Mesenchymal stem cell (in vitro differentiated cells and primary cell): ENCODE results near the gene SLC18B1.
A peak's percentile ranks its signal among the peaks of the same experiment; 100 is the strongest.
"Not testable (repeated sequence)": the region's sequence is repeated elsewhere in the genome, so short reads cannot be mapped to it uniquely, and the experiment has no call there.

Experiments
- DNase-seq: peaks from one replicate; pipeline ENCODE4 v3.0.0-alpha.2; 2013
- H2AFZ ChIP-seq: one replicate; pipeline ENCODE4 v1.6.1; 2013; ENCODE audit warnings: low read depth, mild to moderate bottlenecking, control low read depth, inconsistent platforms, low read length, moderate library complexity
- H2AK5ac ChIP-seq: 2 replicates; pipeline ENCODE4 v1.6.1; 2013; ENCODE audit warnings: low read length, moderate library complexity, mild to moderate bottlenecking, inconsistent platforms; ENCODE audit not compliant: severe bottlenecking
- H2BK120ac ChIP-seq: one replicate; pipeline ENCODE4 v1.6.1; 2013; ENCODE audit warnings: low read depth, mild to moderate bottlenecking, inconsistent platforms, low read length, moderate library complexity
- H2BK12ac ChIP-seq, 2 experiments: one replicate each; pipeline ENCODE4 v1.6.1; 2013; ENCODE audit warnings: inconsistent platforms in 2 of 2, low read length in 2 of 2, mild to moderate bottlenecking in 2 of 2, moderate library complexity in 2 of 2, control low read depth in 1 of 2
- H2BK15ac ChIP-seq: one replicate; pipeline ENCODE4 v1.6.1; 2013; ENCODE audit warnings: mild to moderate bottlenecking, low read depth, inconsistent platforms; ENCODE audit not compliant: poor library complexity, severe bottlenecking
- H2BK5ac ChIP-seq: 2 replicates; pipeline ENCODE4 v1.6.1; 2013; ENCODE audit warnings: low read depth, mild to moderate bottlenecking, low read length, control low read depth, inconsistent platforms; ENCODE audit not compliant: poor library complexity, severe bottlenecking
- H3K14ac ChIP-seq, 2 experiments: one replicate each; pipeline ENCODE4 v1.6.1; 2013; ENCODE audit warnings: inconsistent platforms in 2 of 2, low read length in 2 of 2, control low read depth in 1 of 2, mild to moderate bottlenecking in 1 of 2, moderate library complexity in 1 of 2
- H3K18ac ChIP-seq, 2 experiments: one replicate each; pipeline ENCODE4 v1.6.1; 2013; ENCODE audit warnings: inconsistent platforms in 2 of 2, low read length in 2 of 2, control low read depth in 1 of 2, low read depth in 1 of 2, mild to moderate bottlenecking in 1 of 2
- H3K23ac ChIP-seq, 2 experiments: one replicate each; pipeline ENCODE4 v1.6.1; 2013; ENCODE audit warnings: inconsistent platforms in 2 of 2, low read length in 2 of 2, mild to moderate bottlenecking in 2 of 2, moderate library complexity in 2 of 2, control low read depth in 1 of 2
- H3K27ac ChIP-seq: 2 replicates; pipeline ENCODE4 v1.5.1; 2013; ENCODE audit warnings: mild to moderate bottlenecking, moderate library complexity, low read length, control low read depth, inconsistent platforms; ENCODE audit not compliant: poor library complexity, severe bottlenecking
- H3K27me3 ChIP-seq, 2 experiments: 2 replicates each; pipeline versions ENCODE4 v1.6.1 to v1.7.0; 2013; ENCODE audit warnings: low read length in 2 of 2, mild to moderate bottlenecking in 2 of 2, moderate library complexity in 2 of 2, control low read depth in 1 of 2, inconsistent platforms in 1 of 2; ENCODE audit not compliant: control insufficient read depth in 1 of 2, insufficient read depth in 1 of 2
- H3K36me3 ChIP-seq, 2 experiments: 2 replicates each; pipeline versions ENCODE4 v1.6.1 to v1.7.0; 2013; ENCODE audit warnings: low read length in 2 of 2, control low read depth in 1 of 2, inconsistent platforms in 1 of 2, low read depth in 1 of 2, mild to moderate bottlenecking in 1 of 2; ENCODE audit not compliant: insufficient read depth in 2 of 2, control insufficient read depth in 1 of 2
- H3K4ac ChIP-seq, 2 experiments: one replicate each; pipeline ENCODE4 v1.6.1; 2013; ENCODE audit warnings: inconsistent platforms in 2 of 2, low read length in 2 of 2, mild to moderate bottlenecking in 2 of 2, moderate library complexity in 2 of 2, control low read depth in 1 of 2, low read depth in 1 of 2
- H3K4me1 ChIP-seq: 2 replicates; pipeline ENCODE4 v1.6.1; 2013; ENCODE audit warnings: low read depth, low read length, control low read depth; ENCODE audit not compliant: control insufficient read depth, insufficient read depth
- H3K4me2 ChIP-seq: 2 replicates; pipeline ENCODE4 v1.6.1; 2013; ENCODE audit warnings: low read length, mild to moderate bottlenecking, inconsistent platforms; ENCODE audit not compliant: poor library complexity, severe bottlenecking
- H3K4me3 ChIP-seq, 2 experiments: 2 replicates each; pipeline versions ENCODE4 v1.5.1 to v1.7.0; 2013; ENCODE audit warnings: low read length in 2 of 2, mild to moderate bottlenecking in 2 of 2, control low read depth in 1 of 2, low read depth in 1 of 2; ENCODE audit not compliant: insufficient read depth in 1 of 2
- H3K79me1 ChIP-seq: replicated peaks from 2 replicates; pipeline ENCODE4 v1.6.1; 2013; ENCODE audit warnings: mild to moderate bottlenecking, control low read depth, low read length, inconsistent platforms; ENCODE audit not compliant: poor library complexity, severe bottlenecking
- H3K9ac ChIP-seq: 2 replicates; pipeline ENCODE4 v1.7.0; 2013; ENCODE audit warnings: mild to moderate bottlenecking, low read length, moderate library complexity
- H3K9me3 ChIP-seq: 2 replicates; pipeline ENCODE4 v1.7.0; 2013; ENCODE audit warnings: mild to moderate bottlenecking, low read length; ENCODE audit not compliant: control insufficient read depth
- H4K8ac ChIP-seq: one replicate; pipeline ENCODE4 v1.6.1; 2013; ENCODE audit warnings: inconsistent platforms, mild to moderate bottlenecking, low read length, moderate library complexity
- H4K91ac ChIP-seq: one replicate; pipeline ENCODE4 v1.6.1; 2013; ENCODE audit warnings: mild to moderate bottlenecking, low read length, inconsistent platforms
- WGBS: methylation state at CpG from one replicate; pipeline ENCODE4 v1.1.7; 2013; ENCODE audit warnings: mixed read lengths; 5-methylcytosine and 5-hydroxymethylcytosine counted together

The SLC18B1 gene

GRCh38 chr6:132777881-132778280, 20.6 kb downstream of the SLC18B1 start:
- WGBS: 88% methylated on average over 8 of the region's 8 CpGs
- H2BK15ac ChIP-seq: not testable (repeated sequence)

GRCh38 chr6:132768051-132768517, 30.4 kb downstream of the SLC18B1 start:
- Histone ChIP-seq H3K27ac (no peak overlapping the region), H3K4me2 (peak overlapping the region; percentile 7), H3K9ac (no peak overlapping the region), H3K4me1 (peaks cover 8% of the 10 kb centered on the region), H3K14ac (no peak overlapping the region), H2BK15ac (no peak overlapping the region), H3K36me3 (peaks cover 0 to 10% of the 10 kb centered on the region in 2 experiments), H3K18ac (no peak overlapping the region), H2AK5ac (no peak overlapping the region), H2BK5ac (no peak overlapping the region), H4K8ac (peak overlapping the region; percentile 60), H2BK120ac (no peak overlapping the region), H2AFZ (no peak overlapping the region), H3K4me3 (no peak overlapping the region), H3K4ac (no peak overlapping the region), H3K27me3 (no peaks in the 10 kb centered on the region), H4K91ac (peak overlapping the region; percentile 78), H3K79me1 (no peaks in the 10 kb centered on the region), H3K9me3 (no peaks in the 10 kb centered on the region), H2BK12ac (peak overlapping the region in 1 of 2 experiments; percentile 82), H3K23ac (no peak overlapping the region)
- 18% methylated on average over 5 of the region's 6 CpGs for WGBS
- peak; percentile 74 for DNase-seq

More at GRCh38 chr6:132777881-132778280, 20.6 kb downstream of the SLC18B1 start:
- H3K4ac ChIP-seq, H2BK12ac ChIP-seq, H4K91ac ChIP-seq, H3K9ac ChIP-seq, H3K14ac ChIP-seq, H3K4me3 ChIP-seq, H4K8ac ChIP-seq, H3K9me3 ChIP-seq, H3K4me2 ChIP-seq, H2AFZ ChIP-seq, H3K4me1 ChIP-seq, H2AK5ac ChIP-seq, H3K79me1 ChIP-seq, H3K18ac ChIP-seq, H2BK120ac ChIP-seq, DNase-seq, H3K23ac ChIP-seq, H3K27me3 ChIP-seq, H3K27ac ChIP-seq, H2BK5ac ChIP-seq: not testable (repeated sequence)
- H3K36me3 ChIP-seq: peaks cover 4 to 10% of the 10 kb centered on the region in 2 experiments

- no peak overlapping the region for H3K23ac ChIP-seq
- no peak overlapping the region for H3K27ac ChIP-seq
- H3K36me3 ChIP-seq: peaks cover 0 to 8% of the 10 kb centered on the region in 2 experiments
- peaks cover 8% of the 10 kb centered on the region for H3K4me1 ChIP-seq
- no peak overlapping the region for H2AFZ ChIP-seq
- H2BK15ac ChIP-seq: no peak overlapping the region
- no peak overlapping the region for H3K4me3 ChIP-seq
- H2BK12ac ChIP-seq: no peak overlapping the region
- no peak overlapping the region for H4K8ac ChIP-seq
- H2AK5ac ChIP-seq: no peak overlapping the region
- no peaks in the 10 kb centered on the region for H3K27me3 ChIP-seq
- no peak overlapping the region for H3K4me2 ChIP-seq
- no CpG with 5 or more reads among the region's 1 CpG for WGBS
- no peak overlapping the region for H3K9ac ChIP-seq
- DNase-seq: no peak
- no peak overlapping the region for H4K91ac ChIP-seq
- H3K9me3 ChIP-seq: no peaks in the 10 kb centered on the region
- H2BK120ac ChIP-seq: no peak overlapping the region
- H2BK5ac ChIP-seq: no peak overlapping the region
- no peak overlapping the region for H3K4ac ChIP-seq
- no peak overlapping the region for H3K18ac ChIP-seq
- H3K79me1 ChIP-seq: no peaks in the 10 kb centered on the region
- no peak overlapping the region for H3K14ac ChIP-seq
Observed at GRCh38 chr6:132765560-132765959, 32.9 kb downstream of the SLC18B1 start.

- no peak overlapping the region for H3K23ac ChIP-seq
- H3K9me3 ChIP-seq: no peaks in the 10 kb centered on the region
Observed at GRCh38 chr6:132764370-132764769, 34.1 kb downstream of the SLC18B1 start.

More at GRCh38 chr6:132764370-132764769, 34.1 kb downstream of the SLC18B1 start:
- H3K4me3 ChIP-seq: no peak overlapping the region
- H3K9ac ChIP-seq: no peak overlapping the region
- H2BK15ac ChIP-seq: no peak overlapping the region
- H3K4ac ChIP-seq: no peak overlapping the region
- no peak overlapping the region for H3K18ac ChIP-seq
- H3K14ac ChIP-seq: no peak overlapping the region
- H2BK120ac ChIP-seq: no peak overlapping the region
- H3K4me1 ChIP-seq: peaks cover 8% of the 10 kb centered on the region
- H4K91ac ChIP-seq: no peak overlapping the region
- no peaks in the 10 kb centered on the region for H3K79me1 ChIP-seq
- H2AK5ac ChIP-seq: no peak overlapping the region
- H2AFZ ChIP-seq: no peak overlapping the region
- no peak overlapping the region for H2BK12ac ChIP-seq
- H3K27me3 ChIP-seq: no peaks in the 10 kb centered on the region
- no peaks in the 10 kb centered on the region for H3K36me3 ChIP-seq
- no peak overlapping the region for H3K4me2 ChIP-seq
- peak; percentile 49 for DNase-seq
- H4K8ac ChIP-seq: no peak overlapping the region
- H2BK5ac ChIP-seq: no peak overlapping the region
- peak overlapping the region; percentile 67 for H3K27ac ChIP-seq
